A549 (cell line): ENCODE measurements around the gene SLC39A13.

Experiments used
- CTCF ChIP-seq: fragments of >200 bp; sonication (Bioruptor Twin); formaldehyde crosslinking; IDR thresholded peaks from 3 replicates; pipeline ENCODE4 v1.5.1; 2016
- POLR2A ChIP-seq: IDR thresholded peaks from 2 replicates; pipeline ENCODE4 v1.6.1; 2012; ENCODE audit warnings: mild to moderate bottlenecking, low read length
- TF ChIP-seq, protein P1 (sequence below): fragments of 450-650 bp; IDR thresholded peaks from 2 replicates; pipeline ENCODE4 v1.6.1; 2014; ENCODE audit warnings: antibody characterized with exemption

DNA sequence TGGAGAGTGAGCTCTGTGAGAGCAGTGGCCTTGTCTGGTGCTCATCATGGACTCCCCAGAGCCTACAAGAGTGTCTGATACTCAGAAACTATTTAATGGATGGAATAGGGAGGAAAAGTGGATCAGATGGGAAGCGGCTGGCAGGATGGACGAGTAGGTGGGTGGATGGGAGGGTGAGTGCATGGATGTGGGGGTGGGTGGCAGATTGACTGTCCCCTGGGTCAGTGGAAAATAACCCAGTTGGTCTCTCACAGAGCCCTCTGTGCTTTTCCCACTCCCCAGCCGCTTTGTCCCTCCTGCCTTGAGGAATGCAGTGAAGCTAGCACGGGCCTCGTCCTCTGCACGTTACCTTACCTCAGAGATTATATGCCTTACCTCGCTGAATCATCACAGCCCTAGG lies 36.0 kb upstream of the SLC39A13 start:
- TF ChIP-seq, protein P1, sequence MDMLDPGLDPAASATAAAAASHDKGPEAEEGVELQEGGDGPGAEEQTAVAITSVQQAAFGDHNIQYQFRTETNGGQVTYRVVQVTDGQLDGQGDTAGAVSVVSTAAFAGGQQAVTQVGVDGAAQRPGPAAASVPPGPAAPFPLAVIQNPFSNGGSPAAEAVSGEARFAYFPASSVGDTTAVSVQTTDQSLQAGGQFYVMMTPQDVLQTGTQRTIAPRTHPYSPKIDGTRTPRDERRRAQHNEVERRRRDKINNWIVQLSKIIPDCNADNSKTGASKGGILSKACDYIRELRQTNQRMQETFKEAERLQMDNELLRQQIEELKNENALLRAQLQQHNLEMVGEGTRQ = no peak
- TF ChIP-seq POLR2A (no peak), CTCF (no peak)
